LHCN-M2 (cell line): ENCODE results near the gene HOXD4. TPM values are rescaled to one million over a fixed set of nuclear protein-coding genes. Genes with fewer than 3 reads are reported as not detected.

Experiments
- DNase-seq: peaks from one replicate; pipeline ENCODE4 v3.0.0-alpha.2; 2012; ENCODE audit warnings: low read depth
- polyA plus RNA-seq: library from polyadenylated mRNA; unstranded; fragments of >200 nt; gene quantifications from one replicate; pipeline ENCODE4 v1.2.1, GENCODE V29; 2012; ENCODE audit warnings: missing spikeins
- total RNA-seq: library from RNA; depleted of rRNA; stranded (reverse); fragments of >200 nt; gene quantifications from 2 replicates; pipeline ENCODE4 v1.2.3, GENCODE V29; 2014; rRNA removed

HOXD4 gene
- not detected in 2 replicates for total RNA-seq
- polyA plus RNA-seq: 0.18 TPM

GRCh38 chr2:176151442-176152287, at the start of gene HOXD4:
HOXD4 (plus strand) TSS chr2:176151550; CDS start chr2:176151634, 84 bp downstream.
- DNase-seq: no peak

GRCh38 chr2:176101842-176102241, 49.5 kb upstream of the HOXD4 start:
- DNase-seq: no peak

- no peak for DNase-seq
Observed at GRCh38 chr2:176102309-176102866, 49.0 kb upstream of the HOXD4 start.

GRCh38 chr2:176103194-176103593, 48.2 kb upstream of the HOXD4 start:
- DNase-seq: no peak

DNA sequence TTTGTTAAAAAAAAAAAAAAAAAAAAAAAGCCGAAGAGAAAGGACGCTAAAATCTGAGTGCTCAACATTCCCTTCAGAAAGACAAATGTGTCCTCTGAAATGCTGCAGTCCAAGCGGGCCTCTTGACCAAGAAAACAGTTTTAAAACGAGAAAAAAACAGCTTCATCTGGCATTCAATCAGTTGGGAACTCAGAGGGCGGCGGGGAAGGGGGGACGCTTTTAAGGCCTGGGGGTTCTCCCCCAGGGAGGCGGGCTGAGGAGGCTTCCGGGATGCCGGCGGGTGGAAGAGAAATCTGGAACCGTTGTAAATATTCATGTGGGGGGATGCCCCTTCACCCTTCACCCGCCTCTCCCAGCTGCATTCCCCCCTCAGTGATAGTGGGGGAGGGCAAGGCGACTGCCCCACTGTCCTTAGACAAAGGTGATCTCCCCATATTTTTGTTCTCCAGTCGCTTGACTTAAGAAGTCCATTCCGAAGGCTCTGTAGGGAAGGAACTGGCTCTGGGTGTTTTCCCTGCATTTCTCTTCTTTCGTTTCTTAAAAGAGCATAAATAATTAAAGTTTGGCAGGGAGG, 47.5 kb upstream of the HOXD4 start:
- no peak for DNase-seq

DNA sequence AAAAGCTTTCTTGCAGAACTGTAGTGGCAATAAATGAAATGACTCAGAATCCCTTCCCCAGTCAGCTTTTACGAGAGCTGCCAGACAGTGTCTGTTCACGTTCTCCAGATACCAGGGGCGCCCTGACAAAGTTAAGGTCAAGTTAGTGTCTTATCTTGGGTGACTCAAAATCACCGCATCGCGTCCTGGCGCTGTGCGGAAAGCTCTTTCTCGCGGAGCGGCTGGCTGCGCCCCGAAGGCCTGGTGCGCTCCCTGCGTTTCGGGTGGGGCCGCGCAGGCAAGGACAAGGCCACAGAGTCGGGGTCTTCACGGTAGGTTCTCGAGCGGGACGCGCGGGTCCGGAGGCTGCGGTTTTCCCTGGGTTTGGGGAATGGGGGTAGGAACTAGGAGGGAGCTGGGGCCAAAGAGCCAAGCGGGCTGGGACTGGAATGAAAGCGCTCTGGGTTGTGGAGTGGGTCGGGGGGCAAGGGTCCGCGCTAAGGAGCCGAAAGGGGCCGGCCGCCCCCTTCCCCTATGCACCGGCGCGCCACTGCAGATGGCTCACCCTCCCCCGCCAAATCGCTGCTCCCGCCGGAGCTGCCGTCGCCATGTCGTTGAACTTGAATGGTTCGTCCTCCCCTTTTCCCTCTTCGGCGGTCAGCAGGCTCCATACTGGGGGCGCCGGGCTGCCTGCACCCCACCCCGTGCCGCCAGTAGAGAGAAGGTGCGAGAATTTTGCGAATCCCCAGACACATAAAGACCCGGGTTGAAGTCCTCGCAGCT, 46.9 kb upstream of the HOXD4 start:
- no peak for DNase-seq

DNA sequence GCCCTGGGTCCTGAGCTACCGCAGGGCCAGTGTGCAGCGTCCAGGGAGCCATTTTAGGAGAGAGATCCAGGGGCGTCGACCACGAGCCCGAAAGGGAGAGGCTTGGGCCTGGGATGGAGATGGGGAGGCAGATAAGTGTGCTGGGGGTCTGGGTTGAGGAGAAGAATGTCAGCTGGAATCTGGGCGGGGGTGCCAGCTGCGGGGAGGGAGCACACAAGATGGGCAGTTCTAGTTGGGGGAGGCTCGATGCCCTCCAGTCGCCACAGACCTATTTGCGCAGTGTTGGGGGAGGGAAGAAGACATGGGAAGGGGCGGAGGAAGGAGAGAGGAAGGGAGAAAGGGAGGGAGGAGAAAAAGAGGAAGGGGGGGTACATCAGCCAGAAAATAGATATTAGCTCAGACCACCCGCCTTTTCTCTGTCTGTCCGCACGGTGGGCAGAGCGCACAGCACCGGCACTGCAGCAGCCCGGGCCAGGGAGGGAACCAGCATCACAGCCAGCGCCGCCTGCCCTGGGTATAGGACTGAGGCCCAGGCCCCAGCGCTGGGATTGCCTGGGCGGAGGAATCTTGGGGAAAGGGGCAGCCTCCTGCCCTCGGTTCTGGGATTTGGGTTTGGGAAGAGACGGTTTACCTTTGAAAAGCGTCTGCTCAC, 46.1 kb upstream of the HOXD4 start:
- DNase-seq: no peak

DNA sequence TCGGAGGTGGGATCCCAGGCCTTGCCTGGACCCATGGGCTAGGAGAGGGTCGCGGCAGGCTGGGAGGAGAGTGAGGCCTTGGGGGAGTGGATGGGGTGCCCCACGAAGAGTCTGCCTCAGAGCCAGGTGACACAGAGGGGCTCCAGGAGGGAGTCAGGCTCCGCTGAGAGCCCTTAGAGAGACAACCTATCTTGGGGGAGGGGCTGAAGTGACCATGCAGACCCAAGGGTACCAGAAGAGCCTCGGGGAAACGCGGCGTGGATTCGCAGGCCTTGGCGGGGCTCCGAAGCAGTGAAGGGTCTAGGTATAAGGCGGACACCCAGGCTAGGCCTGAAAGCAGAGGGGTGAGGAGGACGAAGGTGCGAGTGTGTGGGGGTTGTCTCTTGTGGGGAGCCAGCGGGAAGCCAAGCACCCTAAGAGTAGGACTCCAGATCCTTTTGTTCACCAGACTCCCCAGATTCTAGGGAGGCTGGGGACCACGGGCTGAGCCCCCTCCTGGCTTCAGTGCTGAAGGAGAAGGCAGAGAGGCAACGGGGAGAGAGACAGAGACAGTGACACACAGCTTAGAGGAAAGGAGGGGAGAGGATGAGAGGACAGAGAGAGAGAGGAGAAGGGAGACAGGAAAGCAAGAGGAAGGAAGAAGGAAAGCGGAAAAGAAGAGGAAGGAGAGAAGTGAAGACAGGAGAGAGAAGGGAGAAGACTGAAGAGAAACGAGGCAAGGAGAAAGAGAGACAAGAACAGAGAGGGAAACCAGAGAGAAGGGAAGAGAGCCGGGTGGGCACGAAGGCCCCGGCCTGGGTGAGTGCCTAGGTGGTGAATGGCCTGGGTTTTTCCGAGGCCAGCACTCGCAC, 45.4 kb upstream of the HOXD4 start:
- no peak for DNase-seq

DNA sequence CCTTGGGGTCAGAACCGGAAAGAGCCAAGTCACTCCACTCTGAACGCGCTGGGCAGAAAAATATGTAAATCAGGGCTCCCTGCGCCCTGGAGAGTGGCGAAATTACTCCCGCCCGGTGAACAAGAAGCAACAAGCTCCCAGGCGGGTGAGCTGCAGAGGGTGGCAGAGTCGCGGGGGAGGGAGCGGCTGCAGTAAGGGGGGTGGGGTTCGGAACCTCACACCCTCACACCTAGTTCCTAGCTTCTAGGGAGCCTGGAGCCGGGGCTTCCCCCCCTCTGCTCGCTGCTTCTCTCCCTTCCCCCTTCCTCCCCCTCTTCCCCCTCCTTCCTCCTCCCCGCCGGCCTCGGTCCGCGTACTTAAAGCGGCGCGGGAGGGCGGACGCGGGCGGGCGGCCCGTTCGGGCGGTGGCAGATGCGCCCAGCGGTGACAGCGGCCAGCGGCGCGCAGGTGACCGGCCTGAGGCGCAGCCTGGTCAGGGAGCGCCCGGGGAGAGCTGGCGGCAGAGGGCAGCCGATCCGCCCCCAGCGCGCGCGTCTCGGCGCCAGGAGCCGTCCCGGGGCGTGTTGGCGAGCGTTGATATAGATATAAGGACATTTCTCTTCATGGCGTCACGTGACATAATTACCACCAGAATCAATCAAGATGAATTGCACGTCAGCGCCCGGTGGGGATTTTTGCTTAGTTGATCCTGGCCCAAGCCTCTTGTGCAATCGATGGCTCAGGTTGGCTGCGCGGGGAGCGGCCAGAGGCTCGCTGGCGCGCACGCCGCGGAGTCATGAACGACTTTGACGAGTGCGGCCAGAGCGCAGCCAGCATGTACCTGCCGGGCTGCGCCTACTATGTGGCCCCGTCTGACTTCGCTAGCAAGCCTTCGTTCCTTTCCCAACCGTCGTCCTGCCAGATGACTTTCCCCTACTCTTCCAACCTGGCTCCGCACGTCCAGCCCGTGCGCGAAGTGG, 44.5 kb upstream of the HOXD4 start, which contains the start of gene HOXD11:
TSS of gene HOXD11 (plus strand) at position 700 of the 959 bp plus-strand sequence. CDS start at position 776, 76 bp downstream.
- no peak for DNase-seq

DNA sequence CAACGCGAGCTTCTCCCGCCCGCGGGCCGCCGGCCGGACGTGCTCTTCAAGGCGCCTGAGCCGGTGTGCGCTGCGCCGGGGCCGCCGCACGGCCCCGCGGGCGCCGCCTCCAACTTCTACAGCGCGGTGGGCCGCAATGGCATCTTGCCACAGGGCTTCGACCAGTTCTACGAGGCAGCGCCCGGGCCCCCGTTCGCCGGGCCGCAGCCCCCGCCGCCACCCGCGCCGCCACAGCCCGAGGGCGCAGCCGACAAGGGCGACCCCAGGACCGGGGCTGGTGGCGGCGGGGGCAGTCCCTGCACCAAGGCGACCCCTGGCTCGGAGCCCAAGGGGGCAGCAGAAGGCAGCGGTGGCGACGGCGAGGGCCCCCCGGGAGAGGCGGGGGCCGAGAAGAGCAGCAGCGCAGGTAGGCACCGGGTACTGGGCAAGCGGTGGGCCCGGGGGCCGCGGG, 43.6 kb upstream of the HOXD4 start:
- DNase-seq: no peak

DNA sequence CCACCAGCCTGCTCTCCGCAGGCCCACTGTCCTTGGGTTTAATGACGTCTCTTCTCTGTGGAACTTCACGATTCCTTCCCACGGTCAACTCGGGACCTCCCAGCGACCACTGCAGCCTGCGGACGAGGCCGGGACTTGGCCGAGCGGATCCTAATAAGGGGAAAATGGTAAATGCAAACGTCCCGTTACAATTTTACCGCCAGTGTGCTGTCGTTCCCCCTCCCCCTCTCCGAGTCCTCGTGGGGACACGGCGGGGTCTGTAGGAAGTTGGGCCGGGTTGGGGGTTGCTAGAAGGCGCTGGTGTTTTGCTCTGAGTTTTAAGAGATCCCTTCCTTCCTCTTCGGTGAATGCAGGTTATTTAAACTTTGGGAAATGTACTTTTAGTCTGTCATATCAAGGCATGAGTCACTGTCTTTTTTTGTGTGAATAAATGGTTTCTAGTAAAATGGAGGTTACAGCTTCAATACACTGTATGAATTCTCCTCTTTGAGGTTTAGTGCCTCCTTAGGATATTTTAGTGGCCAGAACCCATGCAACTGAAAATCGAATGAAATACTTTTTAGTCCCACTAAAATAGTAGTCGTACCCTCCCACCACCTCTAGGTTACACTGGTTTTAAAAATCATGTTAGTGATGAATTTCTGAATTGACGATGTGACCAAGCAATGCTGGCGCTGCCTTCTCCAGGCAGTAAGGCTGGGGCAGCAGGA, 42.0 kb upstream of the HOXD4 start:
- no peak for DNase-seq

DNA sequence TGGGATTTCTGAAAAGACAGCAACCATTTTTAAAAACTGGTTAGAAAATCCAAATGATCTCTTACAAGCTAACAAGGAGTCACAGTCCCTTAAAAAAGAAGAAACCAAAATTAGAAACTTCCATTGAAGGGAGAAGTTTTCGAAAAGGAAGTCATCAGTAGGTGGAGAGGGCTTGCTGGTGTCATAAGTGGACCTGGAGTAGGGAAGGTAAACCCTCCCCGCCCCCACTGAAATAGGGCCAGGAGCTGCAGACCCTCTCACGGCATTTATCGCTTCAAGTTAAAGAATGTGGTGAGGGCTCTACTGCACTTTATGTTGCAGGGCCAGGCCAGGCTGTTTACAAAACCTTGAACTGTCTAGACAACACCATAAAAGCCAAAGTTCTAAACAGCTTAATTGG, 41.4 kb upstream of the HOXD4 start:
- no peak for DNase-seq

GRCh38 chr2:176110415-176111308, 40.7 kb upstream of the HOXD4 start:
- DNase-seq: no peak

DNA sequence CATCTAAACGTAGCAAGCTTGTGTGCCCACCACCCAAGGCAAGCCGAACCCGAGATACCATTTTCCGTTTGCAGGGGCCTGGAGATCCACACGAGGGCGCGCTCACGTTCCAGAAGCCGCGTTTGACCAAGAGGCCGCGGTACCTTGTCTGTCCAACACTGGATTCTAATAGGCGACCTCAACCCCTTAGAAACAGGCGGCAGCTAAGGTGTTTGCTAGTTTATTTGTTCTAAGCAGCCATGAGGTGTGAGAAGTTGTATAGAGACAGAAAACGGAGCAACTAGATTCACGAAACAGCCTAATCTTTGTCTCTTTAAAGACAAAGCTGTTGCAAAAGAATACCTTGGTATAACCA, 40.1 kb upstream of the HOXD4 start:
- peak; percentile 26 for DNase-seq

- DNase-seq: no peak
Observed at GRCh38 chr2:176111846-176112374, 39.4 kb upstream of the HOXD4 start.

- no peak for DNase-seq
Observed at GRCh38 chr2:176112375-176113302, 38.7 kb upstream of the HOXD4 start.
